ENCODE measurements around the gene ZFP69B. TPM values are rescaled to one million over a fixed set of nuclear protein-coding genes. Genes with fewer than 3 reads are reported as not detected.

Gene ZFP69B
- total and polyA plus RNA-seq, 2 donors (not counting 3 experiments of a cell fraction or from before 2014, with no cell fraction given) = 0.81 to 3.4 TPM

DNA sequence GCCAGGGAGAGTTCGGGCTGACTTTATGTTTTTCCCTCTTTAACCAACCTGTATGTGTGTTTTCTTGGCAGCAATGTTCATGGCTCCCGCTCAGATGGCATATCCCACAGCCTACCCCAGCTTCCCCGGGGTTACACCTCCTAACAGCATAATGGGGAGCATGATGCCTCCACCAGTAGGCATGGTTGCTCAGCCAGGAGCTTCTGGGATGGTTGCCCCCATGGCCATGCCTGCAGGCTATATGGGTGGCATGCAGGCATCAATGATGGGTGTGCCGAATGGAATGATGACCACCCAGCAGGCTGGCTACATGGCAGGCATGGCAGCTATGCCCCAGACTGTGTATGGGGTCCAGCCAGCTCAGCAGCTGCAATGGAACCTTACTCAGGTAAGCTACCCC is 33.6 kb upstream of the ZFP69B start:
- intact Hi-C loops (cut with micrococcal nuclease) (no loop called here), dilution Hi-C loops (cut with MboI; ENCODE audit: extremely low pct_ligation_motif_present, low sequenced_read_pairs) (no loop called here)
- ChIA-PET CTCF (interaction anchor here (1.0 to 2.2 kb wide), 4 partner anchors 12 to 273 kb away, joined by 3 to 15 read pairs (median 10); partner anchors contain the start of gene ZFP69B), POLR2A (no interaction called here)
- peaks cover 0 to 3% of the 10 kb centered on the region in 2 experiments for H3K36me3 ChIP-seq (ENCODE audit: control insufficient read depth in 2 of 2, extremely low read depth in 1 of 2, insufficient read depth in 2 of 2, low read length in 2 of 2)
- FAIRE-seq (no peak), DNase-seq (ENCODE audit: low read depth, low spot score) (no peak)
- H3K4me3 ChIP-seq (replicated peaks in 1 of 3; ENCODE audit: insufficient read depth in 1 of 3, low read depth in 1 of 3, low read length in 3 of 3) = no peak overlapping the region
- no peaks in the 10 kb centered on the region for H3K9me3 ChIP-seq (replicated peaks; ENCODE audit: control insufficient read depth, insufficient read depth, low read length)
- no peaks in the 10 kb centered on the region for H3K27me3 ChIP-seq (ENCODE audit: control insufficient read depth in 2 of 2, insufficient read depth in 2 of 2, low read length in 2 of 2)
- no peaks in the 10 kb centered on the region for H3K79me2 ChIP-seq (ENCODE audit: control insufficient read depth, insufficient read depth, low read length)
- TF ChIP-seq POLR2AphosphoS5 (IDR thresholded peaks at IDR 0.05; ENCODE audit: insufficient read depth, low read depth, low read length) (no peak), EZH2 (IDR thresholded peaks at IDR 0.05; ENCODE audit: borderline replicate concordance, low read depth, low read length, severe bottlenecking) (no peak), JUN (IDR thresholded peaks at IDR 0.05; ENCODE audit: borderline replicate concordance, insufficient read depth, insufficient read length, low read depth) (no peak), POLR2A (IDR thresholded peaks at IDR 0.05; ENCODE audit: low read depth, low read length) (no peak), GATA2 (IDR thresholded peaks at IDR 0.05; ENCODE audit: insufficient read depth, insufficient read length, low read depth, low read length) (no peak)
- TF ChIP-seq, protein P1, sequence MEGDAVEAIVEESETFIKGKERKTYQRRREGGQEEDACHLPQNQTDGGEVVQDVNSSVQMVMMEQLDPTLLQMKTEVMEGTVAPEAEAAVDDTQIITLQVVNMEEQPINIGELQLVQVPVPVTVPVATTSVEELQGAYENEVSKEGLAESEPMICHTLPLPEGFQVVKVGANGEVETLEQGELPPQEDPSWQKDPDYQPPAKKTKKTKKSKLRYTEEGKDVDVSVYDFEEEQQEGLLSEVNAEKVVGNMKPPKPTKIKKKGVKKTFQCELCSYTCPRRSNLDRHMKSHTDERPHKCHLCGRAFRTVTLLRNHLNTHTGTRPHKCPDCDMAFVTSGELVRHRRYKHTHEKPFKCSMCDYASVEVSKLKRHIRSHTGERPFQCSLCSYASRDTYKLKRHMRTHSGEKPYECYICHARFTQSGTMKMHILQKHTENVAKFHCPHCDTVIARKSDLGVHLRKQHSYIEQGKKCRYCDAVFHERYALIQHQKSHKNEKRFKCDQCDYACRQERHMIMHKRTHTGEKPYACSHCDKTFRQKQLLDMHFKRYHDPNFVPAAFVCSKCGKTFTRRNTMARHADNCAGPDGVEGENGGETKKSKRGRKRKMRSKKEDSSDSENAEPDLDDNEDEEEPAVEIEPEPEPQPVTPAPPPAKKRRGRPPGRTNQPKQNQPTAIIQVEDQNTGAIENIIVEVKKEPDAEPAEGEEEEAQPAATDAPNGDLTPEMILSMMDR (IDR thresholded peaks at IDR 0.05; ENCODE audit: extremely low read depth in 1 of 2, insufficient read depth in 1 of 2, low read depth in 1 of 2, low read length in 2 of 2) = no peak
- no peak overlapping the region for H2AFZ ChIP-seq (ENCODE audit: low read depth, low read length)
- H3K4me1 ChIP-seq (ENCODE audit: control insufficient read depth, extremely low read depth, insufficient read depth, low read length) = no peaks in the 10 kb centered on the region
- no peaks in the 10 kb centered on the region for H4K20me1 ChIP-seq (replicated peaks; ENCODE audit: control insufficient read depth, extremely low read depth, insufficient read depth, low read length)
- BruUV-seq (replicated peaks) = no TSS peak
- no peak overlapping the region for H3K4me2 ChIP-seq (ENCODE audit: insufficient read depth, low read length)
- no peak overlapping the region for H3K9ac ChIP-seq (replicated peaks; ENCODE audit: extremely low read depth, insufficient read depth, low read length)
- H3K9me1 ChIP-seq (replicated peaks; ENCODE audit: control insufficient read depth, extremely low read depth, insufficient read depth, low read length) = no peaks in the 10 kb centered on the region
- H3K27ac ChIP-seq (ENCODE audit: insufficient read depth, low read depth, low read length) = no peak overlapping the region

All from endothelial cell of umbilical vein (primary cell).